WERI-Rb-1 (cell line): ENCODE data around the gene KIR2DL1.
"Not testable (repeated sequence)": the region's sequence is repeated elsewhere in the genome, so short reads cannot be mapped to it uniquely, and the experiment has no call there.

ENCODE experiments used
- DNase-seq: peaks from one replicate; pipeline ENCODE4 v3.0.0-alpha.2; 2020
- H3K27ac ChIP-seq: fragments of 250-450 bp; sonication (Bioruptor Pico); 2 replicates; pipeline ENCODE4 v1.5.1; 2020; ENCODE audit warnings: mild to moderate bottlenecking, moderate library complexity
- H3K27me3 ChIP-seq: fragments of 250-450 bp; sonication (Bioruptor Pico); 2 replicates; pipeline ENCODE4 v1.5.1; 2021; ENCODE audit warnings: mild to moderate bottlenecking, low read depth, moderate library complexity; ENCODE audit not compliant: insufficient read depth, severe bottlenecking
- H3K36me3 ChIP-seq: fragments of 250-450 bp; sonication (Bioruptor Pico); 2 replicates; pipeline ENCODE4 v1.5.1; 2020; ENCODE audit warnings: mild to moderate bottlenecking, moderate library complexity
- H3K4me3 ChIP-seq: 2 replicates; pipeline ENCODE4 v1.5.1; 2011; ENCODE audit warnings: low read depth, mild to moderate bottlenecking, control low read depth, low read length
- H3K9me3 ChIP-seq: fragments of 250-450 bp; sonication (Bioruptor Pico); 2 replicates; pipeline ENCODE4 v1.5.1; 2021; ENCODE audit warnings: mild to moderate bottlenecking, moderate library complexity; ENCODE audit not compliant: severe bottlenecking
- TF ChIP-seq, protein P1 (sequence below): IDR thresholded peaks from 2 replicates; pipeline ENCODE4 v1.5.1; 2011; ENCODE audit warnings: low read depth, mild to moderate bottlenecking, control low read depth, inconsistent platforms, low read length

Gene KIR2DL1

DNA sequence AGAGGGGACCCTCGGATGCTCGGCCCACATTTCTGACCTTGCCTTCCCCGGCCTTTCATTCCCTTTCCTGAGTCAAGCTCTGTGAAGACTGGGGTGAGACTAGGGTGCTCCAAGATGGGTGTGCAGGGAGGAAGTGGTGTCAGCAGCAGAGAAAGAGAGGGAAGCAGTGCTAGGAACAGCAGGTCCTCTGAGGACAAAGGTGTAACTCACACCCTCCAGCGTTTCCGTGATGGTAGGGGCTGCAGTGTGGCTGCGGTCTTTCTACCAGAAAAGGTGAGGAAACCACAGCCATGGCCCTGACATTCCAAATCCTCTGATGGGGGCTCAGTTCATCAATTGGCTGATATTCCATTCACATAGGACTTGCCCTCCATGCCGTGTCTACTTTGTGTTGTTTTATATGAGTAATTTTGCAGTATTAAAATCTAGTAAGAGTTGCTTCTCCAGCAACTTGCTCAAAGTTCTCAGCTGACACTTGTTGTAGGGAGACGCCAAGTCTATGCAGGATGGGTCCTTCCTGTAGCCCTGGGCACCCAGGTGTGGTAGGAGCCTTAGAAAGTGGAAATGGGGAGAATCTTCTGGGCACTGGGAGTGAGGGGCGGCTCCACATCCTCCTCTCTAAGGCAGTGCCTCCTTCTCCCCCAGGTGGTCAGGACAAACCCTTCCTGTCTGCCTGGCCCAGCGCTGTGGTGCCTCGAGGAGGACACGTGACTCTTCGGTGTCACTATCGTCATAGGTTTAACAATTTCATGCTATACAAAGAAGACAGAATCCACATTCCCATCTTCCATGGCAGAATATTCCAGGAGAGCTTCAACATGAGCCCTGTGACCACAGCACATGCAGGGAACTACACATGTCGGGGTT, 48.3 kb downstream of the KIR2DL1 start:
- no peak overlapping the region for H3K4me3 ChIP-seq
- no peak overlapping the region for H3K27ac ChIP-seq
- H3K27me3 ChIP-seq: peaks cover 11% of the 10 kb centered on the region
- no peak for DNase-seq
- TF ChIP-seq, protein P1, sequence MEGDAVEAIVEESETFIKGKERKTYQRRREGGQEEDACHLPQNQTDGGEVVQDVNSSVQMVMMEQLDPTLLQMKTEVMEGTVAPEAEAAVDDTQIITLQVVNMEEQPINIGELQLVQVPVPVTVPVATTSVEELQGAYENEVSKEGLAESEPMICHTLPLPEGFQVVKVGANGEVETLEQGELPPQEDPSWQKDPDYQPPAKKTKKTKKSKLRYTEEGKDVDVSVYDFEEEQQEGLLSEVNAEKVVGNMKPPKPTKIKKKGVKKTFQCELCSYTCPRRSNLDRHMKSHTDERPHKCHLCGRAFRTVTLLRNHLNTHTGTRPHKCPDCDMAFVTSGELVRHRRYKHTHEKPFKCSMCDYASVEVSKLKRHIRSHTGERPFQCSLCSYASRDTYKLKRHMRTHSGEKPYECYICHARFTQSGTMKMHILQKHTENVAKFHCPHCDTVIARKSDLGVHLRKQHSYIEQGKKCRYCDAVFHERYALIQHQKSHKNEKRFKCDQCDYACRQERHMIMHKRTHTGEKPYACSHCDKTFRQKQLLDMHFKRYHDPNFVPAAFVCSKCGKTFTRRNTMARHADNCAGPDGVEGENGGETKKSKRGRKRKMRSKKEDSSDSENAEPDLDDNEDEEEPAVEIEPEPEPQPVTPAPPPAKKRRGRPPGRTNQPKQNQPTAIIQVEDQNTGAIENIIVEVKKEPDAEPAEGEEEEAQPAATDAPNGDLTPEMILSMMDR: no peak
- H3K36me3 ChIP-seq: no peaks in the 10 kb centered on the region
- H3K9me3 ChIP-seq: no peaks in the 10 kb centered on the region

DNA sequence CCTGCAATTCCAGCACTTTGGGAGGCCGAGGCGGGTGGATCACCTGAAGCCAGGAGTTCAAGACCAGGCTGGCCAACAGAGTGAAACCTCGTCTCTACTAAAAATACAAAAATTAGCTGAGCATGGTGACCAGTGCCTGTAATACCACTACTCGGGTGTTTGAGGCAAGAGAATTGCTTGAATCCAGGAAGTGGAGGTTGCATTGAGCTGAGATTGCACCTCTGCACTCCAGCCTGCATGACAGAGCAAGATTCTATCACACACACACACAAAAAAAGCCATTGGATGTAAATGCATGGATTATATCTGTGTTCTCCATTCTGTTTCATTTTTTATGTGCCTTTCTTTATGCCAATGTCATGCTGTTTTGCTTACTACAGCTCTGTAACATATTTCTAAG, 54.8 kb downstream of the KIR2DL1 start:
- H3K27me3 ChIP-seq, H3K4me3 ChIP-seq, H3K27ac ChIP-seq, H3K36me3 ChIP-seq, H3K9me3 ChIP-seq, DNase-seq: not testable (repeated sequence)

DNA sequence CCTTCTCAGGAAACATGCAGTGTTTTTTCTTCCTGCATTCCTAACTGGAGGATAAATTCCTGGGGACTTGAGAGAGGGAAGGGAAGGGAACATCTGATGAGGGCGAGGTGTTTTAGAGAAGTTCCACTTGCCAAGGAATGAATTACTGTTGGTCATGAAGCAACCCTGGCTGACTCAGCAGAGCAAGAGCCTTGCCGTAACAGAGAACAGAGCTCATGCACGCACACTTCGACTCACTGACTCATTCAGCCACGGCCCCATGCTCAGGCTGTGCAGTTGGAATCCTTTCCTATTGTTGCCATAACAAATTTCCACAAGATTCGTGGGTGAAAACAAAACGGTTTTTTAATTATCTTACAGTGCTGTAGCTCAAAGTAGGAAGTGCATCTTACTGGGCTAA, 55.7 kb downstream of the KIR2DL1 start:
- DNase-seq, H3K27me3 ChIP-seq, H3K27ac ChIP-seq, H3K4me3 ChIP-seq, H3K9me3 ChIP-seq, H3K36me3 ChIP-seq: not testable (repeated sequence)

- H3K9me3 ChIP-seq, H3K27ac ChIP-seq, H3K4me3 ChIP-seq, H3K36me3 ChIP-seq, DNase-seq, H3K27me3 ChIP-seq: not testable (repeated sequence)
Measured at GRCh38 chr19:54828064-54828463, 58.5 kb downstream of the KIR2DL1 start.

DNA sequence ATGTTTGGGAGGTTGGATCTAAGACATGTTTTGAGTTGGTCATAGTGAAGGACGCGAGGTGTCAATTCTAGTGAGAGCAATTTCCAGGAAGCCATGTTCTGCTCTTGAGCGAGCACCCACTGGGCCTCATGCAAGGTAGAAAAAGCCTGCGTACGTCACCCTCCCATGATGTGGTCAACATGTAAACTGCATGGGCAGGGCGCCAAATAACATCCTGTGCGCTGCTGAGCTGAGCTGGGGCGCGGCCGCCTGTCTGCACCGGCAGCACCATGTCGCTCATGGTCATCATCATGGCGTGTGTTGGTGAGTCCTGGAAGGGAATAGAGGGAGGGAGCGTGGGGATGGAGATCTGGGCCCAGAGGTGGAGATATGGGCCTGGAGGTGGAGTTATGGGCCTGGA, 62.9 kb downstream of the KIR2DL1 start, which contains the start of gene KIR2DS4:
KIR2DS4 (plus strand) TSS at position 181 of the 400 bp plus-strand sequence.
- H3K36me3 ChIP-seq, H3K27me3 ChIP-seq, H3K9me3 ChIP-seq, H3K4me3 ChIP-seq, DNase-seq, H3K27ac ChIP-seq: not testable (repeated sequence)
